Hematopoietic multipotent progenitor cell treated with erythropoietin and hydrocortisone succinate and interleukin-3 and kit ligand, for 15 days (in vitro differentiated cells): ENCODE measurements around the gene GATA3.

Experiments
- DNase-seq: peaks from one replicate; pipeline ENCODE4 v3.0.0-alpha.2; 2015; ENCODE audit warnings: low spot score

The GATA3 gene

DNA sequence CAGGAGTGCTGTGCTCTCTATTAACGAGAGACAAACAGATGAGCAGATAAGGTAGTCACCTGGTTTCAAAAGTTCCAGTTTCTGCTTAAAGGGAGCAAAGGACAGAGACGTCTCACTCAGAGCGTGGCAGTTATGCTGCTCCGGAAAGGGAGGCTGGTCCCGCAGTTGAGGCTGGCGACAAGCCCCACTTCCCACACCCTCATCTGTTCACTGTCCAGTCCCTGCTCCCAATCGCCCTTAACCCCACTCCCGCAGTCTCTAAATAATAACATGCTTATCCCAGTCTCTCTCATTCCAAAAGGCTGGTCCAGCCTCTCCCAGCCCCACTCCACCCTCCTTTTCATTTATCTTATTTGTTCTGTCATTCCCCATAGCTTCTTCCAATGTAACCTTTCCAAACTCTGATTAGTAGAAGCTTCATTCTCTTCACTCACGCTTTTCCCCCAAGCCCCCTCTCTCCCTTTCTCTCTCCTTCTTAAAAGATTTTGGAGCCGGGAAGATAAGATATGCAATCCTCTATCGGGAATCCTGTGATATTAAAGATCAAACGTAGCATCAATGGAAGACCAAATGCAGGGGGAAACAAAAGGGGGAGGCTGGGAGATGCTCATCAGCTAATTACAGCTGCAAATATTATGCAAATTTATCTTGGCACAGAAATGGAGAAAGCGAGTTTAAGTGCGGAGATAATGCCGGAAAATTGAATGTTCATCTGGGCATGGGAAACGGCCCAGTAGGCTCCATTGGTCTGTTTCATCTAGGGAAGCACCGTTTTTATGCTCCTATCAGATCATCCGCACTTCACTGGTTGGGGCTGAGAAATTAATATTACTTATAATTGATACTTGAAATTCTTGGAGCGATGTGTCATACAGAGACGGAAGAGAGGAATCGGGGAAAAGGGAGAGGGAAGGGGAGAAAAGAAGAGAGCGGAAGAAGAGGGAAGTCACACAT, 16.3 kb upstream of the GATA3 start:
- no peak for DNase-seq

DNA sequence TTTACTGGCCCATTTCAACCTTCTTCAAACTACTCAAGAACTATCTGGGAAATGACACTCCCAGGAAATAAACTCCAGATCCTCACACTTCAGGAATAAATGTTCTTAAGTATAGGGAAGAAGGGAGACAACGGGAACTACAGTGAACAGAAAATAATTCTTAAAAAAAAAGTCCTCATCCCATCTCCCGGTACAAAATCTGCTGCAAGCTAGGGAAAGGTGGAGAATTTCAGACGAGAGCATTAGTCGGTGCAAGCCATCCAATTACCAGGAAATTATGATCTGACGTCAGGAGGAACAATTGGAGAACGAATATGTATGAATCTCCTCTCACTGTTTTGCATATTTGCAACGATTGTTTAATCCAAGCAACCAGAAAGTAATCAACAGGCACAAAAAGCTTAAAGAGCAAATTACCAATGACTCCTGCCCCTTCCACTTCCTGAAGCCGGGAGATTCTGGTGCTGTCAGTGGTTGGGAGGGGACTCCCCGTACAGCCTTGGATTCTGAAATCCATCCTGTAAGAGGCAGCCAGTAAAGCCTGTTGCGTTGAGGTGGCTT, 15.1 kb upstream of the GATA3 start:
- no peak for DNase-seq

DNA sequence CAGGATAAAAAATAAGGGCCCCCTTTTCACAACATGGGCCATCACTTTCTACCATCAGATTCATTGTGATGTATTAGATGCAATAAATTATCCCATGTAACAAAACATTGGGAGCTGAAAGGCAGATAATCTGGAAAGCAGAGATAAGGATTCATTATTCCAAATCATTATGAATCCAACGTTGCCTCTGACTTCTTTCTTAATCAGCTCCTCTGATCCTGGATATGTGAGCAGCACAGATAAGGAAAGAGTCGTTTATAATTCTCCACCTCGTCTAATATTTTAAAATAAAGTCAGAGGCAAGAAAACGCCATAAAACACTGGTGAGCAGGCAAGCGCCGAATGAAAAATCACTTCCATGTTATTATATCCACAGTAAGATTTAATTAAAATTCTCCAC, 13.8 kb upstream of the GATA3 start:
- DNase-seq = no peak

DNA sequence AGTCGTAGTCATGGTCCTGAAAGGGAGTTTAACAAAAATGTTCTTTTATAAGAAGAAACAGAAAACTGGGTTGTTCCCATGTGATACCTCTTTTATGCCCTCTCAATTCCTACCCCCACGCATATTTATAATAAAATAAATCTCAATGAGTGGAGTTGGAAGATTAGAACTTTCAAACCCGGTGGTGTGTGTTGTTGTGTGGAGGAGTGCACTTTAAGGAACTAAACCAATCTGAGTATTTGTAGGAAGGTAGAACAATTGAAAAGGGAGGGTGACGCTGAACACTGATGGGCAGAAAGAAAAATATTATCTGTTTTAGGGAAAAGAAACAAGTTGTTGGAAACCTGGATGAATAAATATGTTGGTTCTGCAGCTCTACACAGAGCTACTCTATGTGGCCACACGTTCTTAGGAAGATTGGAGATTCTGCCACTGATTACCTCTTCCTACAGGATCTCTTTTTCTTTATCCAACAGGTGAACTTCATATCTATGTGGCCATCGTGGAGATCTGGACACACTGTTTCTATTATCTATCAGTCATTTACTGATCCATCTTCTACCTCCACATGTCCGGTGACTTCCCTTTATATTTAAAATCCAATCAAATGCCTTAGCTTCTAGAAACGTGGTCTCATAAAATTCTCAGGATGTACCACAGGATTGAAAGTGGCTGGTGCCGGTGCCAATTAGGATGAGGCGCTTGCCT, 13.1 kb upstream of the GATA3 start:
- no peak for DNase-seq

DNA sequence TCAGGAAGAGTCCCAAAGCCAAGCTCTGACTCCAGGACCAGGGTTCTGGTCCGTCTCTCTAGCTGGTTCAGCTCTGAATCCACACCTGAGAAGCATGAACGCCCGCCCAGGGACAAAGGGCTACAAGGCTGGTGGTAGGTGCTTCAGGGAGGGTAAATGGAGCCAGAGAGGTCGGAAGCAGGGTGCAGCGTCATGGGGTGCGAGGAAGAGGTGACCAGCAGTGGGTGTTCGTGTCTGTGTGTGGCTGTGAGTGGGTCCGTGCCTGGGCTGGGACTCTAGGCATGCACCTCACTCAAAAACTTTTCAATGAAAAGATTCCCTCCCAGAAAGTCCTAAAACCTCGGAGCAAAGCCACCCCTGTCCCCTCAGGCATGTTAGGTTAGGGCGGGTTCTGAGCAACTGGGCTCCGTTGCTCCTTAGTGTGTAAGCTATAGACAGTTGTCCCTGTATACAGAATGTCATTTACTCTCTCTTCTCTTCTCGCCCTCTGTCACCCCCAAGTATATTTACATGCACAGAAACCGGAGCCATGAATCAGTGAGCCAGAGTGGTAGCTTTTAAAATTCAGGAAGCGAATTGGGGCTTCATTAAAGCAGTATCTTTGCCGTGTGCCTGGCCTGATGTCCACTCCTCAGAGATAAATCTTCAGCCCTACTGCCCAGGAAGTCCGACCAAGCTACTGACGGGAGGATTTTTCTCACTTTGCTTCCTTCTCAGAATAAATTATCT, 12.3 kb upstream of the GATA3 start:
- DNase-seq = no peak

DNA sequence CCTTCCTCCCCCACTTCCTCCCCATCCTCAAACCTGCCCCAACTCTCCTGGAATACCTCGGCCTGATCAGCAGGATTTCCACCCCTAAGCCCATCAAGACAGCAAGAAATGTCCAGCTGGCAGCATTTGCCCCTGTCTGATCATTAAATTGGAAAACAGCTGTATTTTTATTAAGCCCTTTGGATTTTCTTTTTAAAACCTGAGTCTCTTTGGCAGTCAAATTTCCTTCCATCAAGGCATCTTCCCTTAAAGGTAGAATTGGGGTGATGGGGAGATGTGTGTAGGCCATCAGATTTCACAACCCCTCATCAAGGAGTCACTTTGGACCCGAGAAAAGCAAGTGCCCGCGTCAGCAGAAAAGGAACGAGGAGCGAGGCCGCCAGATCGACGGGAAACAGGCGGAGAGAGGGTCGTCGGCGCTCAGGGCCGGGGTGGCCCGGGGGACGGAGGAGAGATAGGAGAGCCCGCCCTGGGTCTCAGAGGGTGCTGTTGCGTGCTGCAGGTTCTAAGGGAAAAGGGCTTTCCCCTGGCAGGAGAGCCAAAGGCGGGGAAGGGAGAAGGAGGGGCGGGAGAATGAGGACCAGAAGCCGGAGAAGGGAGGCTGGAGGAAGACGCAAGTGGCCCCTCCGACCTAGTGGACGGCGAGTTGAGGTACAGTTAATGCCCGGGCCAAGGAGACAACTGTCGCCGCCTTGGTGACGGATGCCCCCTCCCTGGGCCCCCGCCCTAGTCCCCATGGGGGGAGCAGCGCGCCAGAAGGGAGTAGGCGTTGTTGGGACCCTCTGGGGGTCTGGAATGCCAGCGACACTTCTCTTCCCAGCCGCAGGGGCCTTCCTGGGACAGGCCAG, 11.5 kb upstream of the GATA3 start:
- DNase-seq = no peak

DNA sequence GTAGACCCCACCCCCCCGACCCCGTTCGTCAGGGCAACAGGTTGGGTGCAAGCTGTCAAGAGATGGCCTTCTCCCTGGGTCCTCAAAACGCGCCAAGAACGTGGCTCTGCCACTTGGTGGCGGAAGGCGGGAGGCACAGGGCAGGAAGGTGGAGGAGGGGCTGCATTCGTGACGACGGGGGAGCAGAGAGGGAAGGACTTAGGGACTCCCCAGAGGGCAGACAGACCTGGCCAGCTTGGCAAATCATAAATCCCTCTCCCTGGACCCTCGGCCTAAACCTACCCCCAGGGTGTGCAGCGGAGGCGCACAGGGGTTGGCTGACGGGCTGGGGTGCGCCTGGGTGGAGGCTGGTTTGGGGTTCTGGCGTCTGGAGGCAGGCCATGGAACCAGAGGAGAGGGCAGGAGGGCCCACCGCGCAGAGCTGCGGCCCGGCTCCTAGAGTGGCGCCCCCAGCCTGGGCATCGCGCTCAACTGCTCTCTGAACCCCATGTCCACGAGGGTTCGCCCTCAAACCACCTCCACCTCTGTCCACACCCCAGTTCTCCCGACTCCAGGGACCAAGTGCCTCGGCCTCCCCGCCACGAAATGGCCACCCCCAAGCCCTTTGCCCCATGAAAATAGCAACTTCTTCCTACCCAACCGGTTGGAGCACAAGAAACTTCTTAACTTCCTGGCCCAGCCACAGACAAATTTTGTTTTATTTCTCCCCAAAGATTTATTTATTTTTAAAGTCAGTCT, 10.8 kb upstream of the GATA3 start:
- DNase-seq = no peak

DNA sequence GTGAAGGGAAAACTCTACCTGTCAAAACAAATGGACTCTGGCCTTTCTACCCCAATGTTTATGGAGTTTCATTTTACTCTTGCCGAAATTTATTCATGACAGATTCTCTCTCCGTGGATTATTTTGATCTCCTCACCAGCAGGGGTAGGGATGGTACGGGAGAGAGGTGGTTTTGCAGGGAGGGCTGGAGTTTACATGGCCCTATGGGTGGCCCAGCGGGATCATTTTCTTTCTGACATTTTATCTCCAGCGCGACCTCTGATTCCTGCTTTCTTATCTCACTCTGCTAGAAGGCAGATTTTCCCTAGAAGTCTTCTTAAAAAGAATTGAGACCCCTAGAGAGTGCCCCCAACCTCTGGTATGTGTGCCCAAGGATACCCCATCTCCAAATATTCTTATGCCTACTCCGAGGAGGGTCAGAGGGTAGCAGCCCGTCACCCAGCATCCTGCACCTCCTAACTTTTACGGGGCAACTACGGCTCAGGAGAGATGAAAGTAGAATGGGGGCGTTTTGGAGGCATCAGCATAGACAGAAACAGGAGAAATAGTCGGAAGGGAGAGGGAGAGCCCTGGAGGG, 10.1 kb upstream of the GATA3 start:
- DNase-seq = no peak

DNA sequence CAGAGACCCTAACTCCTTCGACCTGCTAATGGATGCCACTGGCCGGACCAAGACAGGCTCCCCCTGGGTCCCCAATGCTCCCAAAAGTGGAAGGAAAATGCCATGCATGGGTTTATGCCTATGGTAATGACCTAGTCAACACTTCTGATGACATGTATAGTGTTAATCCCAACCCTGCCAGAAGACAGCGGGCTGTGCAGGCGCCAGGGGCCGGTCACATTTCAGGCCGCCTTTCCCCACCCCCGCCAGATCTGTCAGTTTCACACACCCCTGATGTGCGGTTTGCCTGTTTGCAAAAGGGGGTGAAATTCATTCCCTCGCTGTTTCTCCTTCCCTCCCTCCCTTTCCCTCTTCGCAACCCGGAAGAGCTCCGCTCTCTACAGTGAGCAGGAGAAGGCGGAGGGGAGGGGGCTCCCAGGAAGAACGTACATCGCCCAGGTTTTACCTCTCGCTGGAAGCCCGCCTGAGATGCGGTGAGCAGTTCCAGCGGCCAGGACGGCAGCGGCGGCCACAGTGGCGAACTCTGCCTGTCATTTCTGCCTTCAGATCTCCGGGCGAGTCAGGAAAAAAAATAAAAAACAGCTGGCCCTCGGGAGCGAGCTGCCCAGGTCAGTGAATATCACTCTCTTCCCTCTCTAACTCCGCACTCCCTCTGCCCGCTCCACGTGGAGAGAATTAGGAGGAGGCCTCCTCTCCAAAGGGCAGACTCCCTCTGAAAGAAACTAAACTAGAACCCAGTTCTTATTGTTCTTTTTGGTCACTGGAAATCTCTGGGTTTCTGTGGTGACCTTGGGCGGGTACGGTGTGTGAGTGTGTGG, 9.4 kb upstream of the GATA3 start:
- DNase-seq = no peak

DNA sequence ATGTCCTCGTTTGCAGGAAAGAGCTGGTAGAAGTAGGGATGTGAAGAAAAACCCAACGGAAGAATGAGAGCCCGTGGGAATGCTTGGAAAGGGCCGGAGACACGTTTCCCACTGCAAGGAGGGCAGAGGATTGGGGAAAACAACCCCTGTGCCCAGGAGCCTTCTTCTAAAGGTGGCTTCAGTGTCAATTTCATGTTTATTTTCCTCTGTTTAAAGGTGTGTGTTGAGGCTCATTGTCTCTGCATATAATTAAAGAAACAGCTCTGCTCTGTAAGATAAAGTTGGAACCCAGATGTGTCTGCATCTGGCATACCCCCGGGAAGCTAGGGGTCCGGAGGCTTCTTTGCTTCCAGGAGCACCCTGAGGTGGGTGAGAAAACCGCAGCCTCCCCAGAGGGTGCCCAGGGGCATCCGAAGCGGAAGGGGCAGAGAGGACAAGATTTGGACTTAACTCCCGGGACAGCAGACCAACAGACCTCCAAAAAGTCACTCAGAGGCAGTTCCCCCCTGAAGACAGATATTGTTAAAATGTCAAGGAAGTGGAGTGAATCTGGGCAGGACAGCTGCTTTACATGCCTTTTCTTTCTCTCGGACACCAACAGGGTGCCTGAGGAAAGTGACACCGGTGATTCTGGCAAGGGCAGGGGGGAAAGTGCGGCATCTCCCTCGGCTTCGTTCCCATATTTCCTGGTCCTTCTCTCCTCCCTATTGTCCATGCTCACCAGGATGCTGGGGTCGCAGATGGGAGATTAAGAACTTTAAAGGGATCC, 8.6 kb upstream of the GATA3 start:
- no peak for DNase-seq

DNA sequence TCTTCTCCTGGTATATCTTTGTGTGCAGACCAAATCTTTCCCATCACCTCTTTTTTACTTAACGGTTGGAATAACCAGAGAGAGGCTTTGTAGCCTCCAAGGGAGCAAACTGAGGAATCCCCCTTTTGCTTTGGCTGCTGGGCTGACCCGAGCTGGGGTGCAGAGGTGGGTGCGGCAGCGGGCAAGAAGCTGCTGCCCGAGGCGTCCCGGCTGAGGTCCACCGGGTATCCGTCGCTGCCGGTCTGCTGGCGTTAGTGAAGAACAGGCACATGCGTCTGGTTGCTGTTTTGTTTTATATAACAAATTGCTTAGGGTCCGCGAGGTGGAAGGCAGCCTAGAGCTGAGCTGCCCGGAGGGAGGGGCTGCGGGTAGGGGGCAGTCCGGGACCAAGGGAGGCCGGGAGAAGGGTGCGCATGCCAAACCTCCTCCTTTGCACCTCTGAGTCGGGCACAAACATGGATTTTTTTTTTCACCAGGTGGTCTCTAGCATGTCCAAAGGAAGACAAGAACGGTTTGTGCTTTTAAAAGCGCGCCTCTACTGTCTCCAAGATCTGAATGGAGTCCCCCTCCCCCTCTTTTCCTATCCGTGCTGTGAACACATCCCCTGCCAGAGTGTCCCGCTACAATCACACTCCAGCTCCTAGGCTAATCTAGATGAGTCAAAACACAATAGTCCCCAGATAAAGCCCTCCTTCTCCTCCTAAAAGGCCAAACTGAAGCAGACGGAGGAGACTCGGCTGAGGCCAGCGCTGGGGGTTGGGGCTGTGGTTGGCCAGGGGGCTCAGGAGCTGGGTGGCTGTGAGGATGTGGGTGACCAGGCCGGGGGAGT, 6.8 kb upstream of the GATA3 start:
- no peak for DNase-seq

DNA sequence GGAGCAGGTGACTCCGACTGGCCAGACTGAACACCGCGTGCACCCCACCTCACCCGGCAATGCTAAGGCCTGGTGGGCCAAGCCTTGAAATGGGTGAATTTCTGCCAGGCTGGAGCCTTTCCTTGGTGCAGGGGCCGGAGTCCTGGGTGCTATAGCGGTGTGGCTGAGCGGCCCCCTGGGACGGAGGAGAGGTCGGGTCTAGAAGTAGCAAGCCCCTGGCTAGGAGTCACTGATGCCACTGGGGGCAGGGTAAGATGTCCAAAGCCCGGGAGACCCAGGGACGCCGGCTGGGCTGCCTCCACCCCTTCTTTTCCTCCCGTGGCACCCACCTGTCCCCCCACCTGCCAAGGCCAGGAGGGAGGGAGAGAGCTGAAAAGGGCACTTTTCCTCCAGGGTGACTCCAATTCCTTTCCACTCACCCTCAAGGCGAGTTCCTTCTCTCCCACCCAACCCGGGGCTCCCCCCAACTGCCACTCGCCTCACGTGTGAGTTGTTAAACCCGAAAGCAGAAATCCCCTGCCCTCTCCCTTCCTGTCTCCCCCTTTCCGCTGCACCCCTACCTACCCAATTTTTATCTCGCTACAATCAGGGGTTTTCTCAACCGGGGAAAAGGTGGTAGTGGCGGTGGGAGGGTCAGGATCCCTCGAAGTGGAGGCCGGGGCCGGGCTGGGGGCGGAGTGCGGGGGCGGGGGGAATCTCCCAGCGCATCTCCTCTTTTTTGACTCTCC, 6.0 kb upstream of the GATA3 start:
- no peak for DNase-seq

DNA sequence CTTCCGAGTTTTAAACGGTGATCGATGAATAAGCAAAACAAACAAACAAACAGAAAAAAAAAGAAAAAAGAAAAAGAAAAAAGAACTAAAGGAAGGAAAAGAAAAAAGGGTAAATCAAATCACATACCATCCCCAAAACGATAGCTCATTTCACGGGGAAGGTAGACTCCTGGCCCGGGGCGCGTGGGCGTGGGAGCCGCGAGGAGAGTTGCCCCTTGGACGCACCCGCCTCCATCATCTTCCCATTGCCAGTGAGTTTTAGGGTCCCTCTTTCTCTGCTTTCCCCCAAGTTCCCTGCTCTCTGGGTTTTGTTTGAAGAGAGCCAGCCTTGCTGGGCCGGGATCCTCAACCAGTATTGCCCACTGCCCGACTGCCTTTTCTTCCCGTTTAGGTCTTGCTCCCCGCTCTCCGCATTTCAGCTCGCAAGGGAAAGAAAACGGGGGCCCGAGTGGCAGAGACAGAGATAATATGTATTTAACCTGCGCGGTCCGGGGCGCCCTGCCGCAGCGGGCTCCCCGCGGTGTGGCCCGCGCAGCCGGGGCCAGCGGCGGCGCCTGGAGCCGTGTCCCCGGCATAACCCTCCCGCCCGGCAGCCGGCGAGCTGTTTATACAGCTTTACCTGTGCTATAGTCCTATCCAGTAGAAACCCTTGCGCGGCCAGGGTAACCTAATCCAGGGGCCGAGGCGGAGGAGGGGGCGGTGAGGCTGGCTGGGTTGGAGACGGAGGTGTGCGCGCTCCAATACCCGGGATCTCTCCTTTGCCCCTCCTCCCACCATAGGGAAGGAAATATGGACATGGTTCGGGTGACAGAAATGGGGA, 5.2 kb upstream of the GATA3 start:
- DNase-seq = no peak

DNA sequence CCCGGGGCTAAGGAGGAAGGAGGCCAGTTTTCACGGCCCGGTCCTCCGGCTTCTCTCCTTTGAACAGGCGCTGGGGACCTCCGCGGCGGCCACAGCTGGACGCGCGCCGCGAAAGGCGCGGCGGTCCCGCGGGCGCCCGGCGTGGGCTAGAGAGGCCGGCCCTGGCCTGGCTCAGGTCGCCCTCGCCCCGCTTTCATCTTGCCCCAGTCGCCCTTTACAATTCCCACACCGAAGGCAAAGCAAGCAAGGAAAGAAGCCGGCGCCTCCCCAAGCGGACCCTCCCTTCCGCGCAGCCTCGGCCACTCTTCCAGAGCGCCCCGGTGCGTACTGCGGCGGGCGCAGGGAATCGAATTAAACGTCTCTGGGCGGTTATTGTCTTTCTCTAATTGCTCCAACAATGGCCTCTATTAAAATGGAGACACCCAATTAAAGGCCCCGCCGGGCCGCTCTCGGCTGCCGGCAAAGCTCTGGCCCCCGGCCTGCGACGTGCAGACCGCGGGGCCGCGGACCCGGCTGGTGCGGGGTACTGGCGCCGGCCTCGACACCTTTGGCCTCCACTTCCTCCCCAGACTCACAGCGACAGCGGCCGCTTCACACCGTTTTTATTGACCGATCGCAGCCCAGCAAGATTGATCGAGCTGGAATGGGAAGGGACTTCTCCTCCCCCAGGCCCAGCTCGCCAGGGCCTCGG, 4.5 kb upstream of the GATA3 start:
- DNase-seq = no peak

DNA sequence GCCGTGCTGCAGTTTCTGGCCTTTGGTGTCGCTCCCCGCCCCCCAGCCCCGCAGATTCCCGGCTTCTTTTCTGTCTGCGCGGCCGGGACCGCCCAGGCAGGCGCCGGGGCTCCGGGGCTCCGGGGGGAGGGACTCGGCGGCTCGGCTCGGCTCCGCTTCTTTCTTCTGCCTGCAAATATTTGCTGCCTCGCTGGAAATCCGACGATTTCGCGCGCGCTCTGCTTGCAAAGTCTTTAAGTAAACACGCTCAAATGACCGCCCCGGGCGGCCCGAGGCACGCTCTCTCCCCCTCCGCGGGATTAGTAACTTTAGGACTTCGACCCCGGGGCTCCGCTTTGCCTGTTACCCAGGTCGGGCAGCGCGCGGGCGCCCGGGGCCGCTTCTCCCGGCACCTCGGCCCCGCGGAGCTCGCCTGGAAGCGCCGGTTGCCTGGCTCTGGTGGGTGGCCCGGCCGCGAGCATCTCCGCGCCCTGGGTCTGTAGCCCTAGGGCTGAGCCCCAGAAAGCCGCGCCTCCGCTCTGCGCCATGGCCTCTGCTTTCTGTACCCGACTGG, 3.9 kb upstream of the GATA3 start:
- no peak for DNase-seq
